Neural cell (in vitro differentiated cells): Measurements from ENCODE around the gene STRN3. TPM values are rescaled to one million over a fixed set of nuclear protein-coding genes. Genes with fewer than 3 reads are reported as not detected.
"Not testable (repeated sequence)": the region's sequence is repeated elsewhere in the genome, so short reads cannot be mapped to it uniquely, and the experiment has no call there.

Source experiments
- H2AFZ ChIP-seq: fragments of 200-600, 300-800 bp; sonication (generic), shearing (Covaris generic); 2 replicates; pipeline ENCODE4 v1.6.0; 2014; ENCODE audit warnings: low read depth, mild to moderate bottlenecking, antibody characterized with exemption, low read length, moderate library complexity
- H3F3A ChIP-seq: fragments of 200-600 bp; shearing (Covaris generic); 2 replicates; pipeline ENCODE4 v1.6.1; 2016; ENCODE audit warnings: mild to moderate bottlenecking, moderate library complexity, mixed read lengths, antibody characterized with exemption, low read length; ENCODE audit not compliant: insufficient read depth, poor library complexity, severe bottlenecking
- H3K27ac ChIP-seq: fragments of 200-600, 300-800 bp; sonication (generic), shearing (Covaris generic); 2 replicates; pipeline ENCODE4 v1.5.1; 2014; ENCODE audit warnings: mild to moderate bottlenecking, low read length, moderate library complexity
- H3K27me3 ChIP-seq: fragments of 300-800, 200-600 bp; sonication (generic), shearing (Covaris generic); 2 replicates; pipeline ENCODE4 v1.6.0; 2014; ENCODE audit warnings: mild to moderate bottlenecking, low read depth, low read length, moderate library complexity; ENCODE audit not compliant: insufficient read depth
- H3K36me3 ChIP-seq: fragments of 300-800, 200-600 bp; sonication (generic), shearing (Covaris generic); 2 replicates; pipeline ENCODE4 v1.5.1; 2014; ENCODE audit warnings: mild to moderate bottlenecking, antibody characterized with exemption, low read length, moderate library complexity; ENCODE audit not compliant: insufficient read depth
- H3K4me2 ChIP-seq: fragments of 300-800, 200-600 bp; sonication (generic), shearing (Covaris generic); 2 replicates; pipeline ENCODE4 v1.6.0; 2014; ENCODE audit warnings: mild to moderate bottlenecking, low read length
- H3K4me3 ChIP-seq: fragments of 300-800, 200-600 bp; sonication (generic), shearing (Covaris generic); 2 replicates; pipeline ENCODE4 v1.5.1; 2014; ENCODE audit warnings: mild to moderate bottlenecking, low read length, moderate library complexity
- H3K79me2 ChIP-seq: fragments of 200-600 bp; shearing (Covaris generic); replicated peaks from 2 replicates; pipeline ENCODE4 v1.6.0; 2014; ENCODE audit warnings: mild to moderate bottlenecking, low read length, moderate library complexity; ENCODE audit not compliant: insufficient read depth
- H3K9ac ChIP-seq: fragments of 300-800, 200-600 bp; sonication (generic), shearing (Covaris generic); 2 replicates; pipeline ENCODE4 v1.6.1; 2016; ENCODE audit warnings: mild to moderate bottlenecking, low read length, mixed read lengths
- H3K9me2 ChIP-seq: fragments of 200-600 bp; shearing (Covaris generic); 2 replicates; pipeline ENCODE4 v1.6.1; 2016; ENCODE audit warnings: mild to moderate bottlenecking, low read length, mixed read lengths; ENCODE audit not compliant: insufficient read depth
- H3K9me3 ChIP-seq: fragments of 200-600, 300-800 bp; sonication (generic), shearing (Covaris generic); 2 replicates; pipeline ENCODE4 v1.6.1; 2016; ENCODE audit warnings: mild to moderate bottlenecking, mixed run types, low read length, moderate library complexity, mixed read lengths
- H4K20me1 ChIP-seq: fragments of 200-600 bp; shearing (Covaris generic); 2 replicates; pipeline ENCODE4 v1.6.1; 2016; ENCODE audit warnings: mild to moderate bottlenecking, mixed run types; ENCODE audit not compliant: insufficient read depth
- CTCF ChIP-seq: fragments of 450-650 bp; IDR thresholded peaks from 2 replicates; pipeline ENCODE4 v1.5.1; 2014; ENCODE audit warnings: antibody characterized with exemption, mild to moderate bottlenecking, moderate library complexity; ENCODE audit not compliant: poor library complexity, severe bottlenecking
- EZH2 ChIP-seq: fragments of 200-600, 300-800 bp; shearing (Covaris generic), sonication (generic); IDR thresholded peaks from 2 replicates; pipeline ENCODE4 v1.6.1; 2014; ENCODE audit warnings: antibody characterized with exemption, low read length, borderline replicate concordance, mild to moderate bottlenecking; ENCODE audit not compliant: insufficient read depth, poor library complexity, severe bottlenecking
- MXI1 ChIP-seq: fragments of 450-650 bp; conservative IDR thresholded peaks from 2 replicates; pipeline ENCODE4 v1.6.1; 2014; ENCODE audit warnings: antibody characterized with exemption, mild to moderate bottlenecking; ENCODE audit not compliant: poor library complexity, severe bottlenecking
- POLR2AphosphoS5 ChIP-seq: IDR thresholded peaks from 2 replicates; pipeline ENCODE4 v1.6.1; 2012
- RAD21 ChIP-seq: fragments of 450-650 bp; conservative IDR thresholded peaks from 2 replicates; pipeline ENCODE4 v1.6.1; 2014; ENCODE audit warnings: antibody characterized with exemption, mild to moderate bottlenecking, moderate library complexity
- REST ChIP-seq: IDR thresholded peaks from 2 replicates; pipeline ENCODE4 v1.6.1; 2012; ENCODE audit warnings: borderline replicate concordance
- SMC3 ChIP-seq: fragments of 450-650 bp; conservative IDR thresholded peaks from 2 replicates; pipeline ENCODE4 v1.6.1; 2014; ENCODE audit warnings: antibody characterized with exemption, mild to moderate bottlenecking, moderate library complexity; ENCODE audit not compliant: poor library complexity
- TAF1 ChIP-seq: IDR thresholded peaks from 2 replicates; pipeline ENCODE4 v1.6.1; 2012; ENCODE audit warnings: low read depth
- polyA plus RNA-seq: library from polyadenylated mRNA; depleted of rRNA; stranded (reverse); fragments of >200 nt; gene quantifications from 2 replicates; pipeline ENCODE4 v1.2.3, GENCODE V29; 2014

Gene STRN3
- polyA plus RNA-seq, 1 donor from 2014 or later: 60.1 TPM

GRCh38 chr14:30980980-30981379 is 45.2 kb downstream of the STRN3 start:
- Histone ChIP-seq H3K27me3 (no peaks in the 10 kb centered on the region), H4K20me1 (no peaks in the 10 kb centered on the region), H3K9me2 (no peaks in the 10 kb centered on the region), H3K27ac (no peak overlapping the region), H3K4me2 (no peak overlapping the region), H3F3A (no peaks in the 10 kb centered on the region), H3K9ac (no peak overlapping the region), H3K36me3 (no peaks in the 10 kb centered on the region), H3K9me3 (no peaks in the 10 kb centered on the region), H3K4me3 (no peak overlapping the region), H2AFZ (no peak overlapping the region), H3K79me2 (peaks cover 57% of the 10 kb centered on the region)
- TF ChIP-seq REST: no peak
- no peak for TF ChIP-seq TAF1
- TF ChIP-seq MXI1: no peak
- TF ChIP-seq SMC3: no peak
- no peak for TF ChIP-seq EZH2
- TF ChIP-seq POLR2AphosphoS5: no peak

- not testable (repeated sequence) for H3K4me2 ChIP-seq, H3K9me2 ChIP-seq, H3K27ac ChIP-seq, H3K4me3 ChIP-seq, H3K9me3 ChIP-seq, H2AFZ ChIP-seq, H3K36me3 ChIP-seq, H3F3A ChIP-seq, H4K20me1 ChIP-seq, H3K9ac ChIP-seq, H3K27me3 ChIP-seq
- TF ChIP-seq SMC3: peak; percentile 35
- peak; percentile 55 for TF ChIP-seq CTCF
- TF ChIP-seq RAD21: peak; percentile 54
- peaks cover 63% of the 10 kb centered on the region for H3K79me2 ChIP-seq
Observed at GRCh38 chr14:30980106-30980704, 46.0 kb downstream of the STRN3 start.

- no peak for TF ChIP-seq POLR2AphosphoS5
- Histone ChIP-seq H3K4me3 (no peak overlapping the region), H4K20me1 (no peaks in the 10 kb centered on the region), H3K27me3 (no peaks in the 10 kb centered on the region), H3K9me3 (no peaks in the 10 kb centered on the region), H3K9me2 (no peaks in the 10 kb centered on the region), H3K9ac (no peak overlapping the region), H3F3A (no peaks in the 10 kb centered on the region), H3K27ac (no peak overlapping the region), H3K36me3 (no peaks in the 10 kb centered on the region), H3K79me2 (peaks cover 73% of the 10 kb centered on the region), H2AFZ (no peak overlapping the region), H3K4me2 (no peak overlapping the region)
Observed at GRCh38 chr14:30977752-30978151, 48.4 kb downstream of the STRN3 start.
